Activated B cell treated with CpG ODN at 0.5 μM for 24 hours (primary cell): ENCODE measurements around the gene RELCH. TPM values are rescaled to one million over a fixed set of nuclear protein-coding genes. Genes with fewer than 3 reads are reported as not detected.

ENCODE experiments used
- ATAC-seq: fragments of 200-7000 bp; cut with Tn5 transposase; one replicate; pipeline ENCODE4 v1.10.0; 2021; ENCODE audit warnings: low read depth, mild to moderate bottlenecking, moderate library complexity
- CTCF ChIA-PET: fragments of 350-600 bp; sonication (Branson Sonifier 250); formaldehyde crosslinking; loops from one replicate; lab custom pipeline; 2021; ENCODE audit warnings: antibody characterized with exemption; lab: Charles Lee
- POLR2A ChIA-PET: fragments of 350-600 bp; sonication (Branson Sonifier 250); formaldehyde crosslinking; loops from one replicate; lab custom pipeline; 2021; ENCODE audit warnings: antibody characterized with exemption; lab: Charles Lee
- DNase-seq: peaks from one replicate; pipeline ENCODE4 v3.0.0; 2022
- H3K27ac Mint-ChIP-seq: one replicate; pipeline ENCODE4 v1.8.0; 2020; ENCODE audit warnings: mixed read lengths
- H3K27me3 Mint-ChIP-seq: one replicate; pipeline ENCODE4 v1.8.0; 2021; ENCODE audit warnings: mixed read lengths
- H3K36me3 Mint-ChIP-seq: one replicate; pipeline ENCODE4 v1.8.0; 2021; ENCODE audit warnings: low read depth, mixed read lengths
- H3K4me1 Mint-ChIP-seq: one replicate; pipeline ENCODE4 v1.8.0; 2021; ENCODE audit warnings: mixed read lengths
- H3K4me3 Mint-ChIP-seq: one replicate; pipeline ENCODE4 v1.8.0; 2020; ENCODE audit warnings: mild to moderate bottlenecking, mixed read lengths
- H3K9me3 Mint-ChIP-seq: one replicate; pipeline ENCODE4 v1.8.0; 2020; ENCODE audit warnings: mixed read lengths
- intact Hi-C: fragments of 100-400 bp; cut with micrococcal nuclease; formaldehyde crosslinking; loops from one replicate; pipeline ENCODE4 v1.15.1; 2024
- total RNA-seq: library from RNA; stranded (reverse); gene quantifications from 2 replicates; pipeline ENCODE4 v1.2.3, GENCODE V29; 2022
- TF ChIP-seq, protein P1 (sequence below): fragments of 200-600 bp; IDR thresholded peaks from one replicate; pipeline ENCODE4 v1.8.0; 2022; ENCODE audit warnings: antibody characterized with exemption, mild to moderate bottlenecking

RELCH gene
- total RNA-seq, 1 donor from 2014 or later: 59.0 TPM

GRCh38 chr18:62151068-62151771 lies 35.8 kb upstream of the RELCH start:
- Mint-ChIP-seq H3K4me1 (no peaks in the 10 kb centered on the region), H3K9me3 (no peaks in the 10 kb centered on the region), H3K27ac (no peak overlapping the region), H3K27me3 (no peaks in the 10 kb centered on the region), H3K36me3 (peaks cover 29% of the 10 kb centered on the region), H3K4me3 (no peak overlapping the region)
- intact Hi-C loops: no loop called here
- TF ChIP-seq, protein P1, sequence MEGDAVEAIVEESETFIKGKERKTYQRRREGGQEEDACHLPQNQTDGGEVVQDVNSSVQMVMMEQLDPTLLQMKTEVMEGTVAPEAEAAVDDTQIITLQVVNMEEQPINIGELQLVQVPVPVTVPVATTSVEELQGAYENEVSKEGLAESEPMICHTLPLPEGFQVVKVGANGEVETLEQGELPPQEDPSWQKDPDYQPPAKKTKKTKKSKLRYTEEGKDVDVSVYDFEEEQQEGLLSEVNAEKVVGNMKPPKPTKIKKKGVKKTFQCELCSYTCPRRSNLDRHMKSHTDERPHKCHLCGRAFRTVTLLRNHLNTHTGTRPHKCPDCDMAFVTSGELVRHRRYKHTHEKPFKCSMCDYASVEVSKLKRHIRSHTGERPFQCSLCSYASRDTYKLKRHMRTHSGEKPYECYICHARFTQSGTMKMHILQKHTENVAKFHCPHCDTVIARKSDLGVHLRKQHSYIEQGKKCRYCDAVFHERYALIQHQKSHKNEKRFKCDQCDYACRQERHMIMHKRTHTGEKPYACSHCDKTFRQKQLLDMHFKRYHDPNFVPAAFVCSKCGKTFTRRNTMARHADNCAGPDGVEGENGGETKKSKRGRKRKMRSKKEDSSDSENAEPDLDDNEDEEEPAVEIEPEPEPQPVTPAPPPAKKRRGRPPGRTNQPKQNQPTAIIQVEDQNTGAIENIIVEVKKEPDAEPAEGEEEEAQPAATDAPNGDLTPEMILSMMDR: no peak
- no peak for ATAC-seq
- ChIA-PET CTCF (no interaction called here), POLR2A (no interaction called here)
- DNase-seq: no peak

GRCh38 chr18:62152844-62153243 lies 34.2 kb upstream of the RELCH start:
- Mint-ChIP-seq H3K4me1 (no peaks in the 10 kb centered on the region), H3K36me3 (peaks cover 32% of the 10 kb centered on the region), H3K9me3 (no peaks in the 10 kb centered on the region), H3K4me3 (no peak overlapping the region), H3K27ac (no peak overlapping the region), H3K27me3 (no peaks in the 10 kb centered on the region)
- DNase-seq (no peak), ATAC-seq (no peak)
- TF ChIP-seq, protein P1: no peak
- ChIA-PET POLR2A (no interaction called here), CTCF (no interaction called here)
- intact Hi-C loops: no loop called here

DNA sequence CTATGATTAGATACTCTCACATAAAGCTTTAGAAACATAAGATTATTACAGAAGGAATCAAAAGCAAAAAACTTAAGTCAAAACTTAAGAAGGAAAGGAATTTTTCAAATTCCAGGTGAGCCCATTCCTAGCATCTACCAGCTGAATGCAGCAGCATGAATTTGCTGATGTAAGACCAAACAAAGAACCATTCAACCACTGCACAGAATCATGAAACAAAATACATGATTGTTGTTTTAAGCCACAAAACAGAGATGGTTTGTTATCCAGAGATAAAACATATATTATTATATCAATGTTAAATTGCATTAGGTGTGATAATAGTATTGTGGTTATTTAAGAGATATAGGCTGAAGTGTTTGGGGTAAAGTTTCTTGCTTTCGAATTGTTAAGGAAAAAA lies 29.2 kb upstream of the RELCH start:
- no peaks in the 10 kb centered on the region for H3K9me3 Mint-ChIP-seq
- H3K4me3 Mint-ChIP-seq: no peak overlapping the region
- peaks cover 44% of the 10 kb centered on the region for H3K36me3 Mint-ChIP-seq
- no peaks in the 10 kb centered on the region for H3K27me3 Mint-ChIP-seq
- H3K27ac Mint-ChIP-seq: no peak overlapping the region
- no peak for DNase-seq
- CTCF ChIA-PET: no interaction called here
- no peaks in the 10 kb centered on the region for H3K4me1 Mint-ChIP-seq
- intact Hi-C loops: no loop called here
- POLR2A ChIA-PET: no interaction called here
- ATAC-seq: no peak
- TF ChIP-seq, protein P1: no peak

DNA sequence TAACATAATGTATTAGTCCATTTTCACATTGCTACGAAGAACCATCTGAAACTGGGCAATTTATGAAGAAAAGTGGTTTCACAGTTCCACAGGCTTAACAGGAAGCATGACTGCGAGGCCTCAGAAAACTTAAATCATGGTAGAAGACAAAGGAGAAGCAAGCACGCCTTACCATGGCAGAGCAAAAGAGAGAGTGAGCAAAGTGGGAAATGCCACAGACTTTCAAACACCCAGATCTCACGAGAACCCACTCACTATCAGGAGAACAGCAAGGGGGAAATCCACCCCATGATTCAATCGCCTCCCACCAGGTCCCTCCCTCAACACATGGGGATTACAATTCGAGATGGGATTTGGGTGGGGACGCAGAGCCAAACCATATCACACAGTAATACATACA lies 22.7 kb upstream of the RELCH start:
- no peak for DNase-seq
- no peak overlapping the region for H3K4me3 Mint-ChIP-seq
- TF ChIP-seq, protein P1: no peak
- no peak for ATAC-seq
- ChIA-PET POLR2A (no interaction called here), CTCF (no interaction called here)
- no peaks in the 10 kb centered on the region for H3K27me3 Mint-ChIP-seq
- H3K27ac Mint-ChIP-seq: no peak overlapping the region
- peaks cover 3% of the 10 kb centered on the region for H3K9me3 Mint-ChIP-seq
- H3K36me3 Mint-ChIP-seq: peaks cover 26% of the 10 kb centered on the region
- intact Hi-C loops: no loop called here
- H3K4me1 Mint-ChIP-seq: peaks cover 7% of the 10 kb centered on the region

DNA sequence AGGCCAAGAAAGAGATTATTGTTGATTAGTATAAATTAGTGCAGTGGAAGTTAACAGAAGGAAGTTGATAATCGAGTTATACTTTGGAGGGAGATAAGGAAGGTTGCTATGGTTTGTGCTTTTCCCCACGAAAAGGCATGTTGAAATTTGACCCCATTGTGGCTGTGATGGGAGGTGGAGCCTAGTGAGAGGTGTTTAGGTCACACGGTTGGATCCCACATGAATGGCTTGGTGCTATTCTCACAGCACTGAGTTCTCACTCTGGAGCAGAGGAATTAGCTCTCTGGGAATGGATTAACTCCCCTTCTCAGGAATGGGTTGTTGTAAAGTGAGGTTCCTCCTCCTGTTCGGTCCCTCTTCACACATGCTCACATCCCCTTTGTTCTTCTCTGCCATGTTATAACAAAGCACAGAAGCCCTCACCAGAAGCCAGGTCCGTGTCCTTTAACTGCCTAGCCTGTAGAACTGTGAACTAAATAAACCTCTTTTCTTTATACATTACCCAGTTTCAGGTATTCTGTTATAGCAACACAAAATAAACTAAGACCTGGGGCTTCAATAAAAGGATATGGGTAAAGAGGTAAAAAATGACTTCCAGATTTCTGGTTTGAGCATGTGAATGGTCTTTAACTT lies 22.1 kb upstream of the RELCH start:
- H3K27ac Mint-ChIP-seq: no peak overlapping the region
- H3K9me3 Mint-ChIP-seq: peaks cover 3% of the 10 kb centered on the region
- TF ChIP-seq, protein P1: no peak
- POLR2A ChIA-PET: no interaction called here
- H3K4me1 Mint-ChIP-seq: peaks cover 9% of the 10 kb centered on the region
- CTCF ChIA-PET: no interaction called here
- no peak overlapping the region for H3K4me3 Mint-ChIP-seq
- no peaks in the 10 kb centered on the region for H3K27me3 Mint-ChIP-seq
- intact Hi-C loops: no loop called here
- DNase-seq (no peak), ATAC-seq (no peak)
- H3K36me3 Mint-ChIP-seq: peaks cover 22% of the 10 kb centered on the region
